Gastroesophageal sphincter (tissue), 4 donors: Measurements from ENCODE around the gene ADAMTS2. TPM values are rescaled to one million over a fixed set of nuclear protein-coding genes. Genes with fewer than 3 reads are reported as not detected.

Experiments
- ATAC-seq: fragments of 150-250 bp; one replicate; pipeline ENCODE4 v1.9.1; 2016; ENCODE audit warnings: mild to moderate bottlenecking, moderate library complexity
- H3K27ac ChIP-seq, 4 donors: fragments of 200-600 bp; sonication (generic) in 3 of 4; 1 replicate in 3 of 4; 2 replicates in 1 of 4; pipeline ENCODE4 v1.5.1; 2016 to 2019
- H3K27me3 ChIP-seq: fragments of 200-600 bp; sonication (generic); one replicate; pipeline ENCODE4 v1.5.1; 2019
- H3K36me3 ChIP-seq, 2 donors: fragments of 200-600 bp; sonication (generic); one replicate each; pipeline ENCODE4 v1.5.1; 2019; ENCODE audit warnings: control low read depth in 1 of 2
- H3K4me1 ChIP-seq, 3 donors: fragments of 200-600 bp; sonication (generic); 1 replicate in 2 of 3; 2 replicates in 1 of 3; pipeline ENCODE4 v1.5.1; 2016 to 2019; ENCODE audit warnings: control low read depth in 2 of 3
- H3K4me3 ChIP-seq, 2 donors: fragments of 200-600 bp; sonication (generic); one replicate each; pipeline ENCODE4 v1.5.1; 2019; ENCODE audit warnings: mild to moderate bottlenecking in 1 of 2, moderate library complexity in 1 of 2
- H3K9me3 ChIP-seq, 3 donors: fragments of 200-600 bp; sonication (generic); one replicate each; pipeline ENCODE4 v1.5.1; 2017 to 2019; ENCODE audit warnings: control low read depth in 2 of 3
- CTCF ChIP-seq, 4 experiments: fragments of 200-600 bp in 2 of 4; fragments of 450-650 bp in 2 of 4; sonication (generic) in 1 of 4; IDR thresholded peaks; one replicate each; pipeline ENCODE4 v1.5.1; 2017 to 2019; ENCODE audit warnings: antibody characterized with exemption in 4 of 4, mild to moderate bottlenecking in 2 of 4, moderate library complexity in 2 of 4
- EP300 ChIP-seq: sonication (generic); formaldehyde crosslinking; IDR thresholded peaks from one replicate; pipeline ENCODE4 v1.6.1; 2017; ENCODE audit warnings: antibody characterized with exemption, mild to moderate bottlenecking
- POLR2A ChIP-seq, 2 donors: fragments of 450-650 bp; IDR thresholded peaks; one replicate each; pipeline ENCODE4 v1.6.1; 2017; ENCODE audit warnings: antibody characterized with exemption in 2 of 2, mild to moderate bottlenecking in 2 of 2, moderate library complexity in 1 of 2
- POLR2AphosphoS5 ChIP-seq: sonication (generic); formaldehyde crosslinking; IDR thresholded peaks from one replicate; pipeline ENCODE4 v1.6.1; 2017; ENCODE audit warnings: antibody characterized with exemption
- WGBS, 2 donors: methylation state at CpG; one replicate each; pipeline ENCODE4 v1.1.5; 2018; ENCODE audit warnings: low coverage in 1 of 2; 5-methylcytosine and 5-hydroxymethylcytosine counted together
- total RNA-seq, 4 donors: library from RNA; depleted of rRNA; stranded (reverse); fragments of >200 nt; gene quantifications; one replicate each; pipeline ENCODE4 v1.1.0, GENCODE V29; 2016

ADAMTS2 gene
- total RNA-seq, 4 donors from 2014 or later: 14.8 to 24.8 (median 22.6) TPM

DNA sequence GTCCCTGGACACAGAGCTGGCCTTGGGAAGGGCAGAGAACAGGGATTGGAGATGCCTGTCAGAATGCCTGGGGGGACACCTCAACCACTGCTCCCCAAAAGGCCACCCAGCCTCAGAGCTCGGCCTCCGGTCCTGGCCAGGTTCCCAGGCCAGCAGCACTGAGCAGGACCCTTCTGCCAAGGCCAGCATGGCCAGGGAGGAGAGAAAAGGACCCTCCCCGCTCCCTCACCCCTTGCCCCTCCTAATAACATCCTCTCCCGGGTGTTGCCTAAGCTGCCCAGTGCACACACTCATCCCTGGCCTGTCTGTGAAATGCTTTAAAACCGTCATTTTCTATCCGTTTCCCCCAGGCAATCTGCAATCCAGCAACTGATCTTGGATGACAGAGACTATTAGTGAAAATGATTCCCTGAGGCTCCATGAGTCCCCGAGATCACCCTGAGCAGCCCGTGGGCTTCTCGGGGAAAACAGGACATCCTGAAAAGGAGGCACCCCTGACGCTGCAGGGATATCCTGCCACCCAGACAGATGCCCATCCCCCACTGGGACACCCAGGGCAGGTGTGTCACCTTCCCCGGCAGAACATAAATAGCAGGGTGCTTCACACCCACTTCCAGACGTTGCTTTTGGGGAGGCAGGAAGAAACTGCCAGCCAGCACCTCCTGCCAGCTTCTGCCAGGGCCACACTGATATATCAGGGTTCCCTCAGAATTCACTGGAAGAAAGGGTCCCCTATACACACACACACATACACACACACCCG, 75.3 kb downstream of the ADAMTS2 start:
- peaks cover 5% of the 10 kb centered on the region for H3K27me3 ChIP-seq
- peaks cover 0 to 95% (median 55%) of the 10 kb centered on the region in 3 donors for H3K4me1 ChIP-seq
- H3K9me3 ChIP-seq: no peaks in the 10 kb centered on the region
- WGBS, 2 donors: 80 to 100% methylated on average over 1 to 3 of the region's 13 CpGs
- no peak for ATAC-seq
- no peak for TF ChIP-seq POLR2A (IDR thresholded peaks at IDR 0.05)
- no peak for TF ChIP-seq CTCF (IDR thresholded peaks at IDR 0.05)
- no peak for TF ChIP-seq EP300
- no peak for TF ChIP-seq POLR2AphosphoS5
- peaks cover 0 to 4% of the 10 kb centered on the region in 2 donors for H3K36me3 ChIP-seq
- peak overlapping the region in 3 of 4 donors; percentile 68 to 80 (median 74) for H3K27ac ChIP-seq
- H3K4me3 ChIP-seq: no peak overlapping the region

- H3K27ac ChIP-seq: peak overlapping the region in 2 of 4 donors; percentile 68 to 80
- H3K4me3 ChIP-seq: no peak overlapping the region
- no peak for ATAC-seq
- WGBS, 2 donors: 80 to 98% methylated on average over 2 to 5 of the region's 12 CpGs
- H3K36me3 ChIP-seq: peaks cover 0 to 4% of the 10 kb centered on the region in 2 donors
- no peaks in the 10 kb centered on the region for H3K9me3 ChIP-seq
- H3K4me1 ChIP-seq: peaks cover 0 to 92% (median 53%) of the 10 kb centered on the region in 3 donors
- TF ChIP-seq POLR2A (IDR thresholded peaks at IDR 0.05) (no peak), CTCF (IDR thresholded peaks at IDR 0.05) (no peak), EP300 (no peak)
- H3K27me3 ChIP-seq: peaks cover 5% of the 10 kb centered on the region
Measured at GRCh38 chr5:179268966-179269693, 76.1 kb downstream of the ADAMTS2 start.

GRCh38 chr5:179268399-179268952, 76.8 kb downstream of the ADAMTS2 start:
- WGBS, 2 donors: 80 to 92% methylated on average over 1 to 2 of the region's 16 CpGs
- no peak overlapping the region for H3K4me3 ChIP-seq
- peaks cover 0 to 85% (median 53%) of the 10 kb centered on the region in 3 donors for H3K4me1 ChIP-seq
- H3K27me3 ChIP-seq: peaks cover 5% of the 10 kb centered on the region
- ATAC-seq: no peak
- no peaks in the 10 kb centered on the region for H3K9me3 ChIP-seq
- H3K27ac ChIP-seq: no peak overlapping the region
- TF ChIP-seq EP300 (no peak), POLR2A (IDR thresholded peaks at IDR 0.05) (no peak), CTCF (IDR thresholded peaks at IDR 0.05) (no peak), POLR2AphosphoS5 (no peak)
- peaks cover 0 to 4% of the 10 kb centered on the region in 2 donors for H3K36me3 ChIP-seq

- no peak for ATAC-seq
- TF ChIP-seq CTCF (IDR thresholded peaks at IDR 0.05) (no peak), POLR2AphosphoS5 (no peak), EP300 (no peak), POLR2A (IDR thresholded peaks at IDR 0.05) (no peak)
- H3K9me3 ChIP-seq: no peaks in the 10 kb centered on the region
- no peak overlapping the region for H3K4me3 ChIP-seq
- H3K27me3 ChIP-seq: peaks cover 5% of the 10 kb centered on the region
- H3K36me3 ChIP-seq: peaks cover 0 to 4% of the 10 kb centered on the region in 2 donors
- peak overlapping the region in 1 of 4 donors; percentile 83 for H3K27ac ChIP-seq
- H3K4me1 ChIP-seq: peaks cover 0 to 77% (median 45%) of the 10 kb centered on the region in 3 donors
- 57 to 67% methylated on average over 1 to 2 of the region's 10 CpGs for WGBS, 2 donors
Measured at GRCh38 chr5:179267671-179268083, 77.6 kb downstream of the ADAMTS2 start.
